Activated T-cell treated with anti-CD3 and anti-CD28 coated beads, Interleukin-2, amount 50 U/mL, for 72 hours (primary cell): ENCODE results near the gene ITGB1BP2. TPM values are rescaled to one million over a fixed set of nuclear protein-coding genes. Genes with fewer than 3 reads are reported as not detected.
"Not testable (repeated sequence)": the region's sequence is repeated elsewhere in the genome, so short reads cannot be mapped to it uniquely, and the experiment has no call there.

Experiments
- ATAC-seq, 2 donors: fragments of 150-1000 bp; cut with Tn5 transposase; replicated peaks in 1 of 2; 2 replicates each; pipeline ENCODE4 v1.10.0; 2021; ENCODE audit warnings: moderate library complexity in 2 of 2, mild to moderate bottlenecking in 1 of 2
- DNase-seq, 2 donors: peaks; one replicate each; pipeline ENCODE4 v3.0.0; 2021 to 2022; ENCODE audit warnings: mixed read lengths in 1 of 2
- H3K27ac Mint-ChIP-seq: one replicate; pipeline ENCODE4 v1.8.0; 2022; ENCODE audit warnings: mild to moderate bottlenecking, moderate library complexity, mixed read lengths
- H3K27me3 Mint-ChIP-seq: one replicate; pipeline ENCODE4 v1.8.0; 2022; ENCODE audit warnings: low read depth, mixed read lengths
- H3K36me3 Mint-ChIP-seq, 2 donors: one replicate each; pipeline ENCODE4 v1.8.0; 2022; ENCODE audit warnings: mixed read lengths in 2 of 2, mild to moderate bottlenecking in 1 of 2; ENCODE audit not compliant: insufficient read depth in 2 of 2
- H3K4me1 Mint-ChIP-seq: one replicate; pipeline ENCODE4 v1.8.0; 2022; ENCODE audit warnings: low read depth, mixed read lengths
- H3K4me3 Mint-ChIP-seq, 2 donors: one replicate each; pipeline ENCODE4 v1.8.0; 2022; ENCODE audit warnings: mild to moderate bottlenecking in 2 of 2, mixed read lengths in 2 of 2, moderate library complexity in 2 of 2
- H3K9me3 Mint-ChIP-seq, 2 donors: one replicate each; pipeline ENCODE4 v1.8.0; 2022; ENCODE audit warnings: mixed read lengths in 2 of 2
- total RNA-seq, 2 donors: library from RNA; stranded (reverse); gene quantifications; one replicate each; pipeline ENCODE4 v1.2.3, GENCODE V29; 2022

ITGB1BP2 gene
- 1 to 10 TPM; 6.9 to 7.4 TPM for total RNA-seq

- Mint-ChIP-seq H3K4me1 (peaks cover 17% of the 10 kb centered on the region), H3K9me3 (no peaks in the 10 kb centered on the region), H3K27me3 (peaks cover 13% of the 10 kb centered on the region), H3K27ac (peak within 1 kb of the TSS; percentile 94), H3K4me3 (peak within 1 kb of the TSS in 1 of 2 donors; percentile 52), H3K36me3 (peaks cover 18 to 27% of the 10 kb centered on the region in 2 donors)
- DNase-seq (no peak), ATAC-seq (no peak)
Observed at GRCh38 chrX:71301195-71301924, at the start of gene ITGB1BP2. Gene ITGB1BP2, plus strand, starts transcription at chrX:71301750. Its CDS starts 57 bp downstream, at chrX:71301807.

- peak overlapping the region; percentile 87 to 96 for H3K4me3 Mint-ChIP-seq
- ATAC-seq (no peak), DNase-seq (no peak)
- peaks cover 39% of the 10 kb centered on the region for H3K4me1 Mint-ChIP-seq
- H3K27me3 Mint-ChIP-seq = no peaks in the 10 kb centered on the region
- no peaks in the 10 kb centered on the region for H3K9me3 Mint-ChIP-seq
- H3K36me3 Mint-ChIP-seq = peaks cover 4 to 7% of the 10 kb centered on the region in 2 donors
- peak overlapping the region; percentile 75 for H3K27ac Mint-ChIP-seq
Observed at GRCh38 chrX:71252221-71252620, 49.3 kb upstream of the ITGB1BP2 start.

DNA sequence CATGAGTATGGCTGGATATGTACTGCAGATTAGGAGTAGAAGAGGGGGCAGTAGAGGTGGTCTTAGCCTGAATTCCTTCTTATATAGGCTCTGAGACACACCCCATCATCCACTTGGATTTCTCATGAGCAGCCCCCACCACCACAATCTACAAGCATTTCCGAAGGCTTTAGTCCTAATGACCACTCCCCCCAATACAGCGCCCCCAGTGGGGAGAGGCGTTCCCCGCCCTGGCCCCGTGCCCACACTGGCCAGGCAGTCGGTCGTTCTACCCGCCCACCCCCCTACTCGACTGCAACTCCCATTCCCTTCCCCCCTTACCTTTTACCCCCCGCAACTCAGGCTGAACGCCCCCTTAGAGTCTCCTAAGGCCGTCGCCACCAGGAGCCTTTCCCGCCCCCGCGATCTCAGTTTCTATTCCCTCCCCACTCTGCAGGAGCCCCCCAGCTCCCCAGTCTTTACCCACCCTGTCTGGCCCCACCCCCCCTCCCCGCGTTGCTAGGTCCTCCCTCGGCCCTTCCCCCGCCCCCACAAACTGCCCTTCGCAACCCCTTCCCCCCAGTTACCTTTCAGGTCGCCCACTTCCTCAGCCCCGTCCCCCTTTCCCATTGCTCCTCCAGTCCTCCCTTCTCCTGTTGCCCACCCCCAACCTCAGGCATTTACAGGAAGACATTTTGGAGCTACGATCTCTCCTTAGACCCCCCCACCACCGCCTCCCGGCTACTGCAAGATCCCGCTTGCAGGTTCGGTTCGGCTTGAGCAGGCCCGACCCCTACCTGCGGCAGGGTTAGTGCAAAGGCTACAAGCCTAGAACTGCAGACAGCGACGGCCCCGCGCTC lies 48.1 kb upstream of the ITGB1BP2 start:
- H3K4me1 Mint-ChIP-seq = peaks cover 39% of the 10 kb centered on the region
- H3K4me3 Mint-ChIP-seq = peak overlapping the region; percentile 87 to 96
- peak; percentile 55 to 60 for DNase-seq
- no peaks in the 10 kb centered on the region for H3K27me3 Mint-ChIP-seq
- no peak for ATAC-seq
- H3K9me3 Mint-ChIP-seq = no peaks in the 10 kb centered on the region
- peaks cover 3 to 7% of the 10 kb centered on the region in 2 donors for H3K36me3 Mint-ChIP-seq
- peak overlapping the region; percentile 66 for H3K27ac Mint-ChIP-seq

GRCh38 chrX:71254092-71254963 lies 47.2 kb upstream of the ITGB1BP2 start, which contains the start of gene ZMYM3:
Gene ZMYM3, minus strand, starts transcription at chrX:71254140. Its CDS starts 885 bp downstream, at chrX:71253255.
- peak within 1 kb of the TSS; percentile 87 to 96 for H3K4me3 Mint-ChIP-seq
- DNase-seq (peak; percentile 82 to 86), ATAC-seq (peak; percentile 91 to 92)
- peak within 1 kb of the TSS; percentile 87 for H3K27ac Mint-ChIP-seq
- H3K9me3 Mint-ChIP-seq = no peaks in the 10 kb centered on the region
- no peaks in the 10 kb centered on the region for H3K27me3 Mint-ChIP-seq
- peaks cover 39% of the 10 kb centered on the region for H3K4me1 Mint-ChIP-seq
- H3K36me3 Mint-ChIP-seq = peaks cover 3 to 5% of the 10 kb centered on the region in 2 donors

GRCh38 chrX:71256051-71256450 lies 45.5 kb upstream of the ITGB1BP2 start:
- H3K27ac Mint-ChIP-seq = no peak overlapping the region
- peaks cover 30% of the 10 kb centered on the region for H3K4me1 Mint-ChIP-seq
- no peak overlapping the region for H3K4me3 Mint-ChIP-seq
- no peak for DNase-seq
- no peaks in the 10 kb centered on the region for H3K9me3 Mint-ChIP-seq
- ATAC-seq = no peak
- no peaks in the 10 kb centered on the region for H3K27me3 Mint-ChIP-seq
- H3K36me3 Mint-ChIP-seq = peaks cover under 1 to 1% of the 10 kb centered on the region in 2 donors

- DNase-seq = no peak
- no peak overlapping the region for H3K4me3 Mint-ChIP-seq
- H3K4me1 Mint-ChIP-seq = peaks cover 22% of the 10 kb centered on the region
- no peak for ATAC-seq
- H3K36me3 Mint-ChIP-seq = peaks cover 0 to 1% of the 10 kb centered on the region in 2 donors
- H3K27me3 Mint-ChIP-seq = no peaks in the 10 kb centered on the region
- H3K27ac Mint-ChIP-seq = no peak overlapping the region
- no peaks in the 10 kb centered on the region for H3K9me3 Mint-ChIP-seq
Observed at GRCh38 chrX:71256856-71257255, 44.7 kb upstream of the ITGB1BP2 start.

- ATAC-seq, H3K4me3 Mint-ChIP-seq, H3K4me1 Mint-ChIP-seq: not testable (repeated sequence)
Observed at GRCh38 chrX:71268624-71269023, 32.9 kb upstream of the ITGB1BP2 start.

GRCh38 chrX:71269801-71270395 lies 31.7 kb upstream of the ITGB1BP2 start:
- H3K36me3 Mint-ChIP-seq = no peaks in the 10 kb centered on the region
- H3K4me3 Mint-ChIP-seq = no peak overlapping the region
- DNase-seq (no peak), ATAC-seq (no peak)
- H3K4me1 Mint-ChIP-seq = no peaks in the 10 kb centered on the region
- H3K27me3 Mint-ChIP-seq = peaks cover 6% of the 10 kb centered on the region
- no peaks in the 10 kb centered on the region for H3K9me3 Mint-ChIP-seq
- no peak overlapping the region for H3K27ac Mint-ChIP-seq

More at GRCh38 chrX:71268624-71269023, 32.9 kb upstream of the ITGB1BP2 start:
- H3K9me3 Mint-ChIP-seq, H3K27ac Mint-ChIP-seq, DNase-seq, H3K36me3 Mint-ChIP-seq, H3K27me3 Mint-ChIP-seq: not testable (repeated sequence)

GRCh38 chrX:71272313-71272712 lies 29.2 kb upstream of the ITGB1BP2 start:
- not testable (repeated sequence) for ATAC-seq, H3K9me3 Mint-ChIP-seq, DNase-seq, H3K4me1 Mint-ChIP-seq, H3K27me3 Mint-ChIP-seq, H3K27ac Mint-ChIP-seq, H3K36me3 Mint-ChIP-seq, H3K4me3 Mint-ChIP-seq

DNA sequence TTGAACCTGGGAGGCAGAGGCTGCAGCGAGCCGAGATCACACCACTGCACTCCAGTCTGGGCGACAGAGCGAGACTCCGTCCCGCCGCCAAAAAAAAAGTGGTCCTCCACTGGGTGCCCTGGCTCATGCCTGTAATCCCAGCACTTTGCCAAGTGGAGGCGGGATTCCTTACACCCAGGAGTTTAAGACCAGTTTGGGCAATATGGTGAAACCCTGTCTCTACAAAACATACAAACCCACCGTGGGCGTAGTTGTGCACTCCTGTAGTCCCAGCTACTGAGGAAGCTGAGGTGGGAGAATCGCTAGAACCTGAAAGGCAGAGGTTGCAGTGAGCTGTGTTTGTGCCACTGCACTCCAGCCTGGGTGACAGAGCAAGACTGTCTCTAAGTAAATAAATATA lies 20.2 kb upstream of the ITGB1BP2 start:
- not testable (repeated sequence) for ATAC-seq, H3K27ac Mint-ChIP-seq, H3K27me3 Mint-ChIP-seq, H3K4me3 Mint-ChIP-seq, H3K9me3 Mint-ChIP-seq, DNase-seq
- Mint-ChIP-seq H3K36me3 (peaks cover 4 to 11% of the 10 kb centered on the region in 2 donors), H3K4me1 (peaks cover 11% of the 10 kb centered on the region)

GRCh38 chrX:71282514-71283402 lies 18.8 kb upstream of the ITGB1BP2 start:
- peak overlapping the region; percentile 100 for H3K27ac Mint-ChIP-seq
- peaks cover 6% of the 10 kb centered on the region for H3K27me3 Mint-ChIP-seq
- H3K9me3 Mint-ChIP-seq = no peaks in the 10 kb centered on the region
- peak overlapping the region; percentile 95 to 99 for H3K4me3 Mint-ChIP-seq
- H3K4me1 Mint-ChIP-seq = peaks cover 11% of the 10 kb centered on the region
- ATAC-seq (peak; percentile 75), DNase-seq (peak; percentile 55 to 61)
- H3K36me3 Mint-ChIP-seq = peaks cover 4 to 13% of the 10 kb centered on the region in 2 donors
